ENCODE results near the gene PCDH9.

PCDH9 gene

DNA sequence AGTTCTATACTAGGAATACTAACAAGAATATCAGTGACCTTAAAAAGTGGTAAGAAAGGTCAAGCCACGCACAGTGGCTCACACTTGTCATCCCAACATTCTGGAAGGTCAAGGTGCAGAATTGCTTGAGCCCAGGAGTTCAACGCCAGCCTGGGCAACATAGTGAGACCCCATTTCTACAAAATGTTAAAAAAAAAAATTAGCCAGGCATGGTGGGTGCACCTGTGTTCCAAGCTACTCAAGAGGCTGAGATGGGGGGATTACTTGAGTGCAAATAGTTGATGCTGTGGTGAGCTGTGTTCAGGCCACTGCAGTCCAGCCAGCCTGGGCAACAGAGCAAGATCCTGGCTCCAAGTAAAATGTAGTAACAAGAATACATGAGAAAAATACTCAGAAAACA lies 61.8 kb downstream of the PCDH9 start:
- DNase-seq (ENCODE audit: low read depth in 2 of 2, low spot score in 1 of 2), result no peak

GRCh38 chr13:67167420-67167819 lies 62.7 kb downstream of the PCDH9 start:
- DNase-seq (ENCODE audit: low read depth in 2 of 2, low spot score in 1 of 2), result no peak

DNA sequence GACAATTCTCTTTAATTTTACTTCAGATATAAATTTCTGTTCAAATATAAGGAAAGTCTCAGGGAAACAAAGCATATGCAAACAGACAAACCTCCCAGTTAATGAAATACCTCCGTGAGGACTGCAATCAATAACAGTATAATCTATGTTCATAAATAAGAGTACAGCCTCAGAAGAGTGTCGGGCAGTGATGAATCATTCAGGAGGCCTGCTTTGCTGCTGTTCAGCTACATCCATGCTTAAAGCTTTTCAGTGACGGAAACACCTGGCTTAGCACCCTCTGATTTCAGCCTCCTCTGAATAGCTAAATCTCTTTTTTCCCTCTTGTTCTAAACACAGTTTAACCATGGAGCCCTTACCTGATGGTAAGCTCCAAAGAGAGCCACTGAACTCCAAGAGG lies 69.0 kb downstream of the PCDH9 start:
- no peak for DNase-seq (ENCODE audit: low read depth in 2 of 2, low spot score in 1 of 2)

DNA sequence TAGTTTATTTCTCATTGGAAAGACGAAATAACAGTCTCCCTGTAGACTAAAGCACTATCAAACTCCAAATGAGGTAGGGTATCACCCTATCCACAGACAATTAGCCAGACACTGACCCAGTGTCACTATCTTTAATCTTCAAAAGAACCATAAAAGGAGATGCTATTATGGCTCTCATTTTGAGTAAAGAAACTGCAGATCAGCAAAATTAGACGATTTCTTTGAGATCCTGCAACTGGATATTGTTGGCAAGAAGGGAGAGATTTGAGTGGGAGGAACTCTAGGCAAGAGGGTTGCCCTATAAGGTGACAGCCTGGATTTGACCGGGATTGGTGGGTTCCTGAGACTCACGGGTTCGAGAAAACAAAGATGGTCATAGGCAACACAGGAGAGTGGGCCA lies 71.2 kb downstream of the PCDH9 start:
- DNase-seq (ENCODE audit: low read depth in 2 of 2, low spot score in 1 of 2), result no peak

DNA sequence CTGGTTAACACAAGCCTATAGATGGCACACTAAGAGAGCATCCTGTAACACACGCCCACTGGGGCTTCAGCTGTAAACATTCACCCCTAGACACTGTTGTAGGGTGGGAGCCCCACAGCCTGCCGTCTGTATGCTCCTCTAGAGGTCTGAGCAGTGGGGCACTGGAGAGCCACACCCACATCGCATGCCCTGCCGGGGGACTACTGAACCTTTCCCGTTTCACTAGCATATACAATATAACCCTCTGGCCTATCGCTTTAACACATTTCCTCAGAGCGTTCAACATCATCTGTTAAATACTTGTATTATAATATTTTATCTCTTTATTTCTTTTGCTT lies 73.4 kb downstream of the PCDH9 start:
- no peak for DNase-seq (ENCODE audit: low read depth in 2 of 2, low spot score in 1 of 2)

DNA sequence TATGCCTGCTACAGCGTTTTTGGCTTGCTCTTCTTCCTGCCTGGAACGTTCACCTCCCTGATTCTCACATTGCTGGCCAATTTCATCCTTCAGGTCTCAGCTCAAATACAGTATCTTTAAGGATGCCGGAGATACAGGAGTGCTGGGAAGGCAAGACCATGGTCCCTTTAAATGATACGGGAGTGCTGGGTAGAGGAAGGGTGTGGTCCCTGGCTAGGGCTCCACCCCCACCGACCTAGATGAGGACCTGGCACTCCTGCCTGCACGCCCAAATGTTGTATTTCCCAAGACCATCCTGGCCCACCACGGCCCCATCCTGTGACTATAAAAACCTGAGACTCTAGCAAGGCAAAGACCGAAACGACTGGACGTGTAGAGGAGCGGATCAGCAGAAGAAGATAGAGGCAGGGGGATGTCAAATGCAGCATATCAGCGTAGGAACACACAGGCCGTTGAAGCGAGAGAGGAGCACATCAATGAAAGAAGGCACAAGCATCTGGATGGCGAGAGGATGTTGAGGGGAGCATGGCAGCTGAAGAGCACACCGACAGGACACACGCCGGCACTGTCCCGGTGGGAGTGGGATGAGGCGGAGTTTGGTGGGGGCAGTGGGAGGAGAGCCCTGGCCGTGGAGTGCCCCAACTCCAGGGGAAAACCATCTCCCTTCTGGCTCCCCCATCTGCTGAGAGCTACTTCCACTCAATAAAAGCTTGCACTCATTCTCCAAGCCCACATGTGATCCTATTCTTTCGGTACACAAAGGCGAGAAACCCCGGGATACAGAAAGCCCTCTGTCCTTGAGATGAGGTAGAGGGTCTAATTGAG lies 74.0 kb downstream of the PCDH9 start:
- no peak for DNase-seq (ENCODE audit: low read depth in 2 of 2, low spot score in 1 of 2)

DNA sequence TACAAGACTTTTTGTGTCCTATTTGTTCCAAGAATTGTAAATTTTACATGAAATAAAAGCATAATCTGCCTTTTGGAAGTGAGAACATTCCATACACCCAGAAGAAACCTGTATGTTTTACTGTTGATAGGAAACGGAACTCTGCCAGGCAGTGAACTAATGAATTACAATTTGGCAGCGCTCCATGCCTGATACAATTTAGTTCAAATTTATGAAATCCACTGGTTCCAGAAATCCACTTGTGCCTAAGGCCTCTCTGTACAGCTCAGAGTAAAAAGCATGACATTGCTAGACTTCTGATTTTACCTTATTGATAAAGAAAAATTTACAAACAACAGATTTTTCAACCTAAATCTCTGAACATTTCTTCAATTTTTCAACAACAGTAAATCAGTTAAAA lies 78.1 kb downstream of the PCDH9 start:
- DNase-seq (ENCODE audit: low read depth in 2 of 2, low spot score in 1 of 2), result no peak

- DNase-seq (ENCODE audit: low read depth in 2 of 2, low spot score in 1 of 2), result no peak
Measured at GRCh38 chr13:67151652-67152051, 78.5 kb downstream of the PCDH9 start.

DNA sequence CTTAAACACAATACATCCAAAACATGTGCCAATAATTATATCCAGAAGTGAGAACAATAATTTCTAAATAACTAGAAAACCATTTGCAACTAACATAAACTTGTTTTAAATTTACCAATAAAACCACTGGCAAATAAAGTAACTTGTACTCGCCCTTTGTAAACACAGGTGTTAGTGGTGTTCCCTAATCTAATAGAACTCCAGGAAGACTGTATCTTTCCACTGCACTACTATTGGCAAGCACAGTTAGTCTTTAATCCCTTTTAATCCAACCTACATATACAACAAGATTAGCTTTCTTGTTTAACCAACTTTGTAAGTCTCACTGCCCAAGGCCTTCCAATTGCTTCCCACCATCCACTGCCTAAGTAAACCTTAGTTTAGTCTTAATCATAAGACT lies 79.5 kb downstream of the PCDH9 start:
- no peak for DNase-seq (ENCODE audit: low read depth in 2 of 2, low spot score in 1 of 2)

DNA sequence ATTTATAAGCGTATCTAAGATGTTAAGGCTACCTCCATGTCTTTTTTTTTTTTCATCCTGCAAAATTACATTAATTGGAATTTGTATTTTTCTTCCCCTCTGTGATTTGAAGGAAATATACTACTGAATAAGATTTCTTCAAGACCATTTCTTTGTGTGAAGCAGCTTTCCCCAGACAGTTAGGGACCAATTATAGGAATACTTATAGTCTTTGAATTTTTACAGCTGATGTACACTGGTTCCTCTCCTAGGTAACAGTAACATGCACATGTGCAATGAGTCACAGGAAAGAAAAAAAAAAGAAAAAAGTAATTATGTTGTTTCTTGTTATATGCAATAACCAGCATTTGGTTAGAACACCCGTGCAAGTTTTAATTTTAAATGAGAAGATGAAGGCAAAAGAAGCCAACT lies 82.0 kb downstream of the PCDH9 start:
- DNase-seq (ENCODE audit: low read depth in 2 of 2, low spot score in 1 of 2), result no peak

DNA sequence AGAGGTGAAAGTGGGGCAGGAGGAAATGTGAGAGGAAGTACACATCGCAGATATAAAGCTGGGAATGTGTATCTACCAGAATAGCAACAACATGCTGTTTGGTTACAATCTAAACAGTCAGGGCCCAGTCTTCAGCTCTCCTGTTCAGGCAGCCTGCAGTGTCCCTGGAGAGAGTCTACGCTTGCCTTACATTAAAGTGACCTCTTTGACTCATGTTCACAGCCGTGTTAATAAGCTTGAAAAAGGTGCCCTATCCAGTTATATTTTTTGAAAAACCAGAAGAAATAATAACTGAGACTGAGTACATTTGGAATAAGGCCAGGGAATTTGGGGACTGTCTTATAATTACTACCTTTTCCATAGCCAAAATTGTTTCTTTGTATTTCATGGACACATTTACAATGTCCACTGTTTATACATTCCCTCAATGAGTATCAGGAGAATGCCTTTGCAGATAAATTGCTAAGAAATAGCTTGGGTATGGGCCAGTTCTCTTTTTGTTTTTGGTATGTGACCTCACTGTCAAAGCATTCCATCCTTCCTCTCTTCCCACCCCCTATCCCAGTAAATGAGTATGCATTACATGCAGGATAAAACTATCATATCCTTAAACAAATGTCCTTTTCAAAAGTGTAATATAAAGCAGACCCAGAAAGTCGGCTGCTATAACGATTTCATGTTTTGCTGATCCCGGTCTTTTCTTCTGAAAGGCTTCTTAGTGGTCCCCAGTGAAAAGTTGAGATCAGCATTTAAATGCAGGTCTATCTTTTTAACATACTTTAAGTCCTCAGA lies 82.6 kb downstream of the PCDH9 start:
- DNase-seq (ENCODE audit: low read depth in 2 of 2, low spot score in 1 of 2), result no peak

DNA sequence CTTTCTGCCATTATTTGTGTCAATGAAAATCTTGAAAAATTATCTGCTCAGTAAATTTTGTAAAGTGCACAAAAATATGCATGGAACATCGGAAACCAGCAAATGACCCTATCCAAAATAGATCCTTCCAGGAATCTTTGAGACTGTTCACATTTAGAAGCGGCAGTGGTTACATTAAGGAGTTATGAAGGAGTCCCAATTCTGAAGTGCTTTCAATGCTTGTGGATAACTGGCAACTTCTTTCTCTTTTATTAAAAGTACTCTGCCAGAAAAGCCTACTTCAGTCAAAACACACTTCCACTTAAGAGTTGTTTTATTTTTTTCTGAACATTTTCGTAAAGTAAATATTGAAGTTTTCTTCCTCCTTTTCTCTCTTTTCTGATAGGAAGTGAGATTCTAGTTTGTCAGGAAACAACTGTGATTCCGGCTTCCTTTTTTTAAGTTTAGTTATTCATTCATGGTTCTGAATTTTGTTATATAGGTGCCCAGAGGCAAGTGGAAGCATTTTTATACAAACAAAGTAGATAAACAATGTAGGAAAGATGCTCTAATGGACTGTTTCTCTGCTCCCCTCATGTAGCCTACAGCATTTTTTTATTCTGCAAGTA lies 83.5 kb downstream of the PCDH9 start:
- no peak for DNase-seq (ENCODE audit: low read depth in 2 of 2, low spot score in 1 of 2)

- no peak for DNase-seq (ENCODE audit: low read depth in 2 of 2, low spot score in 1 of 2)
Measured at GRCh38 chr13:67145950-67146349, 84.2 kb downstream of the PCDH9 start.

DNA sequence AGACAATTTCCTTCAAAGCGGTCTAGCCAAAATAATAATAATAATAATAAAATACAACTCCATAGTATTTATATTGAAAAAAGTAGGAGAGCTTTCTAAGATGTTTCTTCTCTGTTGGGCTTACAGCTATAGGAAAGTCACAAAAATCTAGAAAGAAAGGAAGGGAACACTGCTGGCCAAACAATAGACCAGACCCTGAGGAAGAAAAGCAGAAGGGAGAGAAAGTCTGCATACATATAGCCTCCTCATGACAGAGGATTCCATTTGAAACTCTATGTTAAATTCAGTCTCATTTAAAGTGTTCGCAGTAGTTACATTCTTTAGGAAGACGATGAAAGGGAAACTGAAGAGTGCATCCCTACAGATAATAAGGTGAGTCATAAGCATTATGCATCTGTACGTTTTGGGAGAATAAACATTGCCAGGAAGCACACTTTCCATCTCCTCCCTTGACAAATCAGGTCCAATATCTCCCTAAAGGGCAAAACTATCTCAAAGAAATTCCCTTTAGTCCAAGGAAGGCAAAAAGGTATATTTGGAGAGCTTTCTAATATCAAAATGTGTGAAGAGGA lies 86.5 kb downstream of the PCDH9 start:
- no peak for DNase-seq (ENCODE audit: low read depth in 2 of 2, low spot score in 1 of 2)

- DNase-seq (ENCODE audit: low read depth in 2 of 2, low spot score in 1 of 2), result no peak
Measured at GRCh38 chr13:67140006-67140405, 90.1 kb downstream of the PCDH9 start.

DNA sequence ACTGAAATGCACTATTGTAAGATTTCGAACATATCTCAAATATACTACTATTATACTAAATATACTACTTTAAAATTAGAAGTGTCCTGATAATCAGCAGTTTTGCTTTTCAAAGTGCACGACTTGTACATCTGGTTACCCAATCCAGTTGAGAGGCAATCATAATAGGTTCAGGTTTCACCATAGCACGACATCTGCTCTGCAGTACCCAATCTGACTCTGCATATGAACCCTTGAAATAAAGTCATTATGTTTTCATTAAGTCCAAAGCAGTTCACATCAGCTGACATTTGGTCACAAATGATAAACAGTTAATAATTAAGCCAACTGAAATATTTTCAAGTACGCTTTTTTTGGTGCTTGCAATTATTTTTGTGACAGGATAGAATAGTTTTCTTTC lies 90.6 kb downstream of the PCDH9 start:
- no peak for DNase-seq (ENCODE audit: low read depth in 2 of 2, low spot score in 1 of 2)

DNA sequence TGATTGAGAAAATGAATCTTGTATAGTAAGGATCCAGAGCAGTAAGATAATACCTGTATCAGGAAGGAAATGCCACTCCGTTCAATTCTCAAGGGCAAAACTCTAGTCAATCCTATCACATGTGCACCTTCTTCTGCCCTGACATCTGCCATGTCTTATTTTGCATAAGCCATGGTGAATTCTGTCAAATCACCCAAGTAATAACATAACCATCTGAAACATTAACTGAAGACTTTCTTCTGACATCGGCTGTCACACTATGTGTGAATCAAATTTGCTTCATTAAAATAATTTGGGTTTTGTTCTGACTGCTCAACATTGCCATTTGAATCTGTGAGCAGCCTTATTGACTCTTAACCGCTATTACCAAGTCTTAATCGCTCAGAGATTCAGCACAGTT lies 91.2 kb downstream of the PCDH9 start:
- DNase-seq (ENCODE audit: low read depth in 2 of 2, low spot score in 1 of 2), result no peak

DNA sequence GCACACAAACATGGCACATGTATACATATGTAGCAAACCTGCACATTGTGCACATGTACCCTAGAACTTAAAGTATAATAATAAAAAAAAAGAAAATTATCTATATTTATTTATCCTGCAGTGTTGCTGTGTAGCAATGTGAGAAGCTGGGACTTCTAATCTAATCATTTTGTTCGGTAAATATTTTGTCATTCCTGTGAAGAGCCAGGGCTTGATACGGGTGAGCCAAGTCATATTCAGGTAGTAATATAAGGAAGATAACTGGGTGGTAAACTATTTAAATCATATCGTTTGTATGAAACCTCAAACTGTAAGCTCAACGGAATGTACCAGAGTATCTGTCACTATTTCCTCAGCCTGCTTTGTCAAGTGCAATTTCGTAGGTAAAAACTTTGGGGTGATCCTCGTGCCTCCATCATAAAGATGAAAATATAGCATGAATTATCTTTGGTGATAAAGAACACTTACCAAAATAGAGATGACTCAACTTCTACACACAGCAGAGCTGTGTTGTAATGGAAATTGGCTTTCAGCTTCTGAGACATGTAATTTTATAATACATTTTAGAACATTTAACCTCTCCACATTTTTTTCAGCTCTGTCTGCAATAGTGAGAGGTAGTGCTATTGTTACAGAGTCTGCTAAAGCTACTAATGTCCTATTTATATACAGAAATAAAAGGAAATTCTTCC lies 92.9 kb downstream of the PCDH9 start:
- no peak for DNase-seq (ENCODE audit: low read depth in 2 of 2, low spot score in 1 of 2)

DNA sequence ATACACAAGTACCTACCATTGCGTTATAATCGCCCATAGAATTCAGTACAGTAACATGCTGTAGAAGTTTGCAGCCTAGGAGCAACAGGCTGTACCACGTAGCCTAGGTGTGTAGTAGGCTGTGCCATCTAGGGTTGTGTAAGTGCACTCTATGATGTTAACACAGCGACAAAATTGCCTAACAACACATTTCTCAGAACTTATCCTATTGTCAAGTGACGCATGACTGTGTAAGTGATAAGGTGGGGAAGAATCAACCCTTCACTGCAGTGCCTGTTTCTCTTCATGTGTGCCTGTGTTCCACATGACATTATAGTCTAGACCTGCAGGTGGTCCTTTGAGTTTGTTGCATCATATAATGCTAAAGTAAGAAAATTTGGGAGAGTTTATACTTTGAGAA lies 94.0 kb downstream of the PCDH9 start:
- no peak for DNase-seq (ENCODE audit: low read depth in 2 of 2, low spot score in 1 of 2)

GRCh38 chr13:67135356-67135755 lies 94.8 kb downstream of the PCDH9 start:
- no peak for DNase-seq (ENCODE audit: low read depth in 2 of 2, low spot score in 1 of 2)

GRCh38 chr13:67134417-67135129 lies 95.6 kb downstream of the PCDH9 start:
- DNase-seq (ENCODE audit: low read depth in 2 of 2, low spot score in 1 of 2), result no peak
